H9 (cell line): ENCODE data around the gene CYP19A1. TPM values are rescaled to one million over a fixed set of nuclear protein-coding genes. Genes with fewer than 3 reads are reported as not detected.

Experiments
- DNase-seq: peaks from one replicate; pipeline ENCODE4 v3.0.0-alpha.2; 2017
- H2AFZ ChIP-seq: one replicate; pipeline ENCODE4 v1.6.1; 2013; ENCODE audit warnings: mild to moderate bottlenecking, low read length, control low read depth, moderate library complexity
- H2AK5ac ChIP-seq: 2 replicates; pipeline ENCODE4 v1.6.1; 2013; ENCODE audit warnings: low read length, control low read depth, mixed read lengths; ENCODE audit not compliant: insufficient read length
- H2BK120ac ChIP-seq: one replicate; pipeline ENCODE4 v1.6.1; 2013; ENCODE audit warnings: low read depth, mild to moderate bottlenecking, low read length, control low read depth, inconsistent platforms; ENCODE audit not compliant: poor library complexity, severe bottlenecking
- H2BK12ac ChIP-seq: 2 replicates; pipeline ENCODE4 v1.6.1; 2013; ENCODE audit warnings: low read length, control low read depth, mixed read lengths, low read depth; ENCODE audit not compliant: insufficient read length
- H2BK15ac ChIP-seq: 2 replicates; pipeline ENCODE4 v1.6.1; 2013; ENCODE audit warnings: low read depth, low read length, control low read depth
- H2BK20ac ChIP-seq: one replicate; pipeline ENCODE4 v1.6.1; 2013; ENCODE audit warnings: low read depth, mild to moderate bottlenecking, low read length, control low read depth, inconsistent platforms; ENCODE audit not compliant: poor library complexity, severe bottlenecking
- H2BK5ac ChIP-seq: 2 replicates; pipeline ENCODE4 v1.6.1; 2013; ENCODE audit warnings: low read length, control low read depth, mixed read lengths; ENCODE audit not compliant: insufficient read length
- H3K14ac ChIP-seq: 2 replicates; pipeline ENCODE4 v1.6.1; 2013; ENCODE audit warnings: low read length, control low read depth; ENCODE audit not compliant: insufficient read depth
- H3K18ac ChIP-seq: 2 replicates; pipeline ENCODE4 v1.6.1; 2013; ENCODE audit warnings: low read depth, mild to moderate bottlenecking, mixed read lengths, low read length, control low read depth; ENCODE audit not compliant: insufficient read length
- H3K23ac ChIP-seq: 2 replicates; pipeline ENCODE4 v1.6.1; 2013; ENCODE audit warnings: low read length, control low read depth, mixed read lengths, low read depth; ENCODE audit not compliant: insufficient read length
- H3K23me2 ChIP-seq: 2 replicates; pipeline ENCODE4 v1.6.1; 2013; ENCODE audit warnings: low read depth, mild to moderate bottlenecking, mixed read lengths, low read length, control low read depth; ENCODE audit not compliant: insufficient read length, poor library complexity, severe bottlenecking
- H3K27ac ChIP-seq: 2 replicates; pipeline ENCODE4 v1.5.1; 2013; ENCODE audit warnings: low read length, control low read depth, mixed read lengths, low read depth; ENCODE audit not compliant: insufficient read length
- H3K27me3 ChIP-seq: 2 replicates; pipeline ENCODE4 v1.6.1; 2013; ENCODE audit warnings: low read length, control low read depth, inconsistent platforms; ENCODE audit not compliant: insufficient read depth
- H3K4ac ChIP-seq: 2 replicates; pipeline ENCODE4 v1.6.1; 2013; ENCODE audit warnings: low read depth, mild to moderate bottlenecking, control low read depth, inconsistent platforms, low read length, moderate library complexity
- H3K4me1 ChIP-seq: 2 replicates; pipeline ENCODE4 v1.6.1; 2013; ENCODE audit warnings: low read length, control low read depth, inconsistent platforms; ENCODE audit not compliant: insufficient read depth
- H3K4me2 ChIP-seq: 2 replicates; pipeline ENCODE4 v1.6.1; 2013; ENCODE audit warnings: low read length, control low read depth, mixed read lengths; ENCODE audit not compliant: insufficient read length, insufficient read depth
- H3K56ac ChIP-seq: 2 replicates; pipeline ENCODE4 v1.6.1; 2013; ENCODE audit warnings: low read depth, mild to moderate bottlenecking, mixed read lengths, low read length, control low read depth; ENCODE audit not compliant: insufficient read length
- H3K79me1 ChIP-seq: 2 replicates; pipeline ENCODE4 v1.6.1; 2013; ENCODE audit warnings: low read depth, mild to moderate bottlenecking, moderate library complexity, low read length, control low read depth, inconsistent platforms; ENCODE audit not compliant: insufficient read depth, poor library complexity, severe bottlenecking
- H3K79me2 ChIP-seq: 2 replicates; pipeline ENCODE4 v1.6.1; 2013; ENCODE audit warnings: low read length, control low read depth, inconsistent platforms; ENCODE audit not compliant: insufficient read depth
- H3K9ac ChIP-seq: 2 replicates; pipeline ENCODE4 v1.6.1; 2013; ENCODE audit warnings: low read length, control low read depth, mixed read lengths; ENCODE audit not compliant: insufficient read length; ENCODE audit errors: extremely low read depth
- H3K9me3 ChIP-seq: one replicate; pipeline ENCODE4 v1.6.1; 2013; ENCODE audit warnings: low read depth, low read length, inconsistent platforms; ENCODE audit not compliant: control insufficient read depth
- H3T11ph ChIP-seq: one replicate; pipeline ENCODE4 v1.6.1; 2013; ENCODE audit warnings: mild to moderate bottlenecking, low read length, control low read depth, inconsistent platforms
- H4K20me1 ChIP-seq: one replicate; pipeline ENCODE4 v1.6.1; 2013; ENCODE audit not compliant: control insufficient read depth, insufficient read length, insufficient read depth
- H4K5ac ChIP-seq: 2 replicates; pipeline ENCODE4 v1.6.1; 2013; ENCODE audit warnings: low read depth, mild to moderate bottlenecking, mixed read lengths, low read length, control low read depth; ENCODE audit not compliant: insufficient read length
- H4K8ac ChIP-seq: replicated peaks from 2 replicates; pipeline ENCODE4 v1.6.1; 2013; ENCODE audit warnings: low read length, control low read depth, mixed read lengths, low read depth; ENCODE audit not compliant: insufficient read length
- H4K91ac ChIP-seq: 2 replicates; pipeline ENCODE4 v1.6.1; 2013; ENCODE audit warnings: low read depth, mild to moderate bottlenecking, moderate library complexity, mixed read lengths, low read length, control low read depth; ENCODE audit not compliant: insufficient read length
- H3K27ac Mint-ChIP-seq, 3 experiments: 2 replicates in 2 of 3; 3 replicates in 1 of 3; pipeline ENCODE4 v1.8.0; 2020 to 2021; ENCODE audit warnings: mixed read lengths in 3 of 3, mild to moderate bottlenecking in 1 of 3, moderate library complexity in 1 of 3
- H3K27me3 Mint-ChIP-seq: 2 replicates; pipeline ENCODE4 v1.8.0; 2021; ENCODE audit warnings: low read depth, mild to moderate bottlenecking, moderate library complexity, mixed read lengths
- H3K36me3 Mint-ChIP-seq, 3 experiments: 2 replicates in 2 of 3; 3 replicates in 1 of 3; pipeline ENCODE4 v1.8.0; 2020 to 2021; ENCODE audit warnings: low read depth in 3 of 3, mixed read lengths in 3 of 3; ENCODE audit not compliant: insufficient read depth in 1 of 3
- H3K4me1 Mint-ChIP-seq, 2 experiments: 2 replicates each; pipeline ENCODE4 v1.8.0; 2020; ENCODE audit warnings: mixed read lengths in 2 of 2
- H3K4me3 Mint-ChIP-seq, 2 experiments: 2 replicates in 1 of 2; 3 replicates in 1 of 2; pipeline ENCODE4 v1.8.0; 2020 to 2021; ENCODE audit warnings: mild to moderate bottlenecking in 2 of 2, mixed read lengths in 2 of 2, moderate library complexity in 1 of 2
- H3K9me3 Mint-ChIP-seq, 2 experiments: 2 replicates in 1 of 2; 3 replicates in 1 of 2; pipeline ENCODE4 v1.8.0; 2020; ENCODE audit warnings: mild to moderate bottlenecking in 2 of 2, mixed read lengths in 2 of 2, moderate library complexity in 1 of 2
- WGBS: extraction: QIAGEN DNeasy Blood & Tissue Kit; methylation state at CpG from one replicate; pipeline ENCODE4 v1.1.7; 2013; ENCODE audit warnings: missing lambda C conversion rate, low lambda C conversion rate, mixed read lengths; ENCODE audit not compliant: insufficient read length; ENCODE audit errors: extremely low coverage; 5-methylcytosine and 5-hydroxymethylcytosine counted together
- total RNA-seq: library from RNA; stranded (reverse); gene quantifications from 2 replicates; pipeline ENCODE4 v1.2.1, GENCODE V29; 2021
- TF ChIP-seq, protein P1 (sequence below): fragments of 200-600 bp; sonication (generic); conservative IDR thresholded peaks from 3 replicates; pipeline ENCODE4 v1.8.0; 2021; ENCODE audit warnings: antibody characterized with exemption, mild to moderate bottlenecking

CYP19A1 gene
- total RNA-seq, 1 experiment from 2014 or later, result not detected

DNA sequence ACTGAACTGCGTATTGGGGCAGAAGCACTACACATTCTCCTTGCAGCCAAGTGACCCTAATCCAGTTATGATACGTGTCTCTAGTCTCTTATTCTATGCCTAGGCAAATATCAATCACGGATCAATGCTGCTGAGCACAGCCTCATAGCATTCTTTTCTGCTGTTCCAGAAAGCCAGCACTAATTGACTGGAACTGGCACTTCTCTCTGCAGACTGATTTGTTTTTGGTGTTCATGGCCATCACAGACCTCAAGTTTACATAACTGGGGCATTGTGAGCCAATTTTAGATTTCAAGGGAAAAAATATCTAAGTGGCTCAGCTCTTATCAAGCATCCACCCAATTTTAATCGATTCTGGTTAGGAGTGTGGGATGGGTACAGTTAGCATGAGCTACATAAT is 41.0 kb upstream of the CYP19A1 start:
- H3K56ac ChIP-seq, result no peak overlapping the region
- H2BK12ac ChIP-seq, result no peak overlapping the region
- no peak overlapping the region for H2AK5ac ChIP-seq
- H3K9me3 Mint-ChIP-seq, result no peaks in the 10 kb centered on the region
- no peak overlapping the region for H4K5ac ChIP-seq
- H2BK120ac ChIP-seq, result no peak overlapping the region
- H3K9me3 ChIP-seq, result no peaks in the 10 kb centered on the region
- no peak overlapping the region for H3K23ac ChIP-seq
- no peaks in the 10 kb centered on the region for H4K20me1 ChIP-seq
- H3K9ac ChIP-seq, result no peak overlapping the region
- H3K27ac ChIP-seq, result no peak overlapping the region
- no peaks in the 10 kb centered on the region for H3K36me3 Mint-ChIP-seq
- no CpG with 5 or more reads among the region's 4 CpGs for WGBS
- H3K27me3 ChIP-seq, result no peaks in the 10 kb centered on the region
- no peak overlapping the region for H2BK5ac ChIP-seq
- H3K27me3 Mint-ChIP-seq, result no peaks in the 10 kb centered on the region; the same call in 1 of the 2 replicates
- no peaks in the 10 kb centered on the region for H3K79me2 ChIP-seq
- no peaks in the 10 kb centered on the region for H3K23me2 ChIP-seq
- H3K4ac ChIP-seq, result no peak overlapping the region
- peaks cover 4 to 7% of the 10 kb centered on the region in 2 experiments for H3K4me1 Mint-ChIP-seq
- H4K8ac ChIP-seq, result no peak overlapping the region
- H3K27ac Mint-ChIP-seq, result no peak overlapping the region
- no peak overlapping the region for H3T11ph ChIP-seq
- H3K14ac ChIP-seq, result no peak overlapping the region
- no peak overlapping the region for H3K4me3 Mint-ChIP-seq
- H2BK20ac ChIP-seq, result no peak overlapping the region
- no peak overlapping the region for H3K4me2 ChIP-seq
- TF ChIP-seq, protein P1, sequence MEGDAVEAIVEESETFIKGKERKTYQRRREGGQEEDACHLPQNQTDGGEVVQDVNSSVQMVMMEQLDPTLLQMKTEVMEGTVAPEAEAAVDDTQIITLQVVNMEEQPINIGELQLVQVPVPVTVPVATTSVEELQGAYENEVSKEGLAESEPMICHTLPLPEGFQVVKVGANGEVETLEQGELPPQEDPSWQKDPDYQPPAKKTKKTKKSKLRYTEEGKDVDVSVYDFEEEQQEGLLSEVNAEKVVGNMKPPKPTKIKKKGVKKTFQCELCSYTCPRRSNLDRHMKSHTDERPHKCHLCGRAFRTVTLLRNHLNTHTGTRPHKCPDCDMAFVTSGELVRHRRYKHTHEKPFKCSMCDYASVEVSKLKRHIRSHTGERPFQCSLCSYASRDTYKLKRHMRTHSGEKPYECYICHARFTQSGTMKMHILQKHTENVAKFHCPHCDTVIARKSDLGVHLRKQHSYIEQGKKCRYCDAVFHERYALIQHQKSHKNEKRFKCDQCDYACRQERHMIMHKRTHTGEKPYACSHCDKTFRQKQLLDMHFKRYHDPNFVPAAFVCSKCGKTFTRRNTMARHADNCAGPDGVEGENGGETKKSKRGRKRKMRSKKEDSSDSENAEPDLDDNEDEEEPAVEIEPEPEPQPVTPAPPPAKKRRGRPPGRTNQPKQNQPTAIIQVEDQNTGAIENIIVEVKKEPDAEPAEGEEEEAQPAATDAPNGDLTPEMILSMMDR, result no peak
- H4K91ac ChIP-seq, result no peak overlapping the region
- no peaks in the 10 kb centered on the region for H3K4me1 ChIP-seq
- H3K79me1 ChIP-seq, result no peaks in the 10 kb centered on the region
- DNase-seq, result no peak
- H2AFZ ChIP-seq, result no peak overlapping the region
- H3K18ac ChIP-seq, result no peak overlapping the region
- no peak overlapping the region for H2BK15ac ChIP-seq
